GM18520 (cell line): ENCODE measurements around the gene ZNF30.
"Not testable (repeated sequence)": the region's sequence is repeated elsewhere in the genome, so short reads cannot be mapped to it uniquely, and the experiment has no call there.

Experiments used
- ATAC-seq: cut with Tn5 transposase; IDR thresholded peaks from one replicate; pipeline ENCODE4 v1.9.1; 2021; ENCODE audit not compliant: unreplicated experiment

The ZNF30 gene

GRCh38 chr19:34960103-34960805 is 33.6 kb downstream of the ZNF30 start:
- no peak for ATAC-seq

GRCh38 chr19:34960940-34961679 is 34.4 kb downstream of the ZNF30 start:
- no peak for ATAC-seq

GRCh38 chr19:34961775-34962686 is 35.3 kb downstream of the ZNF30 start:
- no peak for ATAC-seq

- ATAC-seq = no peak
Measured at GRCh38 chr19:34962687-34963572, 36.2 kb downstream of the ZNF30 start.

- ATAC-seq = peak; percentile 32
Measured at GRCh38 chr19:34963573-34964406, 37.1 kb downstream of the ZNF30 start, which contains the start of gene ZNF792. TSS of gene ZNF792 (minus strand) at chr19:34964229. CDS start at chr19:34963662, 567 bp downstream.

- no peak for ATAC-seq
Measured at GRCh38 chr19:34964598-34964997, 37.9 kb downstream of the ZNF30 start.

- ATAC-seq = not testable (repeated sequence)
Measured at GRCh38 chr19:34965505-34965904, 38.8 kb downstream of the ZNF30 start.

GRCh38 chr19:34967551-34967950 is 40.8 kb downstream of the ZNF30 start:
- ATAC-seq = no peak

- no peak for ATAC-seq
Measured at GRCh38 chr19:34969721-34970120, 43.0 kb downstream of the ZNF30 start.

- not testable (repeated sequence) for ATAC-seq
Measured at GRCh38 chr19:34970185-34970780, 43.6 kb downstream of the ZNF30 start.

GRCh38 chr19:34972163-34972705 is 45.5 kb downstream of the ZNF30 start:
- ATAC-seq = no peak

- no peak for ATAC-seq
Measured at GRCh38 chr19:34974646-34975045, 47.9 kb downstream of the ZNF30 start.

GRCh38 chr19:34975056-34975455 is 48.4 kb downstream of the ZNF30 start:
- ATAC-seq = no peak

GRCh38 chr19:34976611-34977010 is 49.9 kb downstream of the ZNF30 start:
- no peak for ATAC-seq

- no peak for ATAC-seq
Measured at GRCh38 chr19:34979819-34980640, 53.3 kb downstream of the ZNF30 start.

- no peak for ATAC-seq
Measured at GRCh38 chr19:34982275-34982674, 55.6 kb downstream of the ZNF30 start.

- no peak for ATAC-seq
Measured at GRCh38 chr19:34983786-34984185, 57.1 kb downstream of the ZNF30 start.

- ATAC-seq = no peak
Measured at GRCh38 chr19:34984287-34984686, 57.6 kb downstream of the ZNF30 start.
